Subcutaneous adipose tissue (tissue), 4 donors: ENCODE measurements around the gene EDN2. TPM values are rescaled to one million over a fixed set of nuclear protein-coding genes. Genes with fewer than 3 reads are reported as not detected.

Experiments
- total RNA-seq, 4 donors: library from RNA; depleted of rRNA; stranded (reverse); fragments of >200 nt; gene quantifications; one replicate each; pipeline ENCODE4 v1.1.0, GENCODE V29; 2016
- TF ChIP-seq, protein P1 (sequence below): fragments of 450-650 bp; IDR thresholded peaks from one replicate; pipeline ENCODE4 v1.5.1; 2016; ENCODE audit warnings: low read depth, mild to moderate bottlenecking, control low read depth, antibody characterized with exemption, moderate library complexity

The EDN2 gene
- total RNA-seq, 4 donors from 2014 or later: 1.1 TPM; not detected in 3

DNA sequence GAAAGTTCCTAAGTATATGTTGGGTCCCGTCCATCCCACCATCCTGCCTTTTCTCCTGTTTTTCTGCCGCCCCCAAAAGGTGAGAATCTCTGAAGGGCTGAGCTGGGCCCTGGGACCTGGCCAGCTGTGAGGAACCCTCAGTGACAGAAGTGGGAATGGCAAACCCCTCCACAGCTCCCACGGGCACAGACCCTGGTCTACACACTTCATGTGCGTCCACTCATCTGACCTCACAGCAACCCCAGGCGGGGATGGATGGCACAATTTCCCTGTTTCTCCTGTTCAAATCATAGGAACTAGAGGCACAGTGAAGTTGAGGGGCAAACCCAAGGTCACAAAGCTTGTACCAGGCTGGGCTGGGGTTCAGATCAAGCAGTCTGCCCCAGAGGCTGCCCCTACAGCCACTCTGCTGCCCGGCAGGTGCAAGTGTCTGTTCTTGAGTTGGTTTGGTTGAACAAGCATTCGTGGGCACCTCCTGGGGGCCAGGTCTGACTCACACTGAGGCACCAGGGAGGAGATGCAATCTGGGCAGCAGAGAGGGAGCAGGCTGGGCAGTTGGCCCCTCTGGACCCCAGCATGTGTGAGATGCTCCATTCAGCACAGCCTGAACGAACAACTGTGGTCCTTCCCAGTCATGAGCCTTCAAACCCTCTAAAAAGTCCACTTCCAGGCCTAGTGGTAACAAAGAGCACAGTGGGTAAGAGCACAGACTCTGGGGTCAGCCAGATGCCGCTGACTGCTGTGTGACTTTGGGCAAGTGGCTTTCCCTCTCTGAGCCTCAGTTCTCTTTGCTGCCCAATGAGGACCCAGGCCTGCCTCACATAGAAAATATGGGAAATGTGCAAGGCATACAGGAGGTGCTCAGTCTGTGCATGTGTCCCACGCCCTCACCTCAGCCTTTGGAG is 4.0 kb downstream of the EDN2 start:
- TF ChIP-seq, protein P1, sequence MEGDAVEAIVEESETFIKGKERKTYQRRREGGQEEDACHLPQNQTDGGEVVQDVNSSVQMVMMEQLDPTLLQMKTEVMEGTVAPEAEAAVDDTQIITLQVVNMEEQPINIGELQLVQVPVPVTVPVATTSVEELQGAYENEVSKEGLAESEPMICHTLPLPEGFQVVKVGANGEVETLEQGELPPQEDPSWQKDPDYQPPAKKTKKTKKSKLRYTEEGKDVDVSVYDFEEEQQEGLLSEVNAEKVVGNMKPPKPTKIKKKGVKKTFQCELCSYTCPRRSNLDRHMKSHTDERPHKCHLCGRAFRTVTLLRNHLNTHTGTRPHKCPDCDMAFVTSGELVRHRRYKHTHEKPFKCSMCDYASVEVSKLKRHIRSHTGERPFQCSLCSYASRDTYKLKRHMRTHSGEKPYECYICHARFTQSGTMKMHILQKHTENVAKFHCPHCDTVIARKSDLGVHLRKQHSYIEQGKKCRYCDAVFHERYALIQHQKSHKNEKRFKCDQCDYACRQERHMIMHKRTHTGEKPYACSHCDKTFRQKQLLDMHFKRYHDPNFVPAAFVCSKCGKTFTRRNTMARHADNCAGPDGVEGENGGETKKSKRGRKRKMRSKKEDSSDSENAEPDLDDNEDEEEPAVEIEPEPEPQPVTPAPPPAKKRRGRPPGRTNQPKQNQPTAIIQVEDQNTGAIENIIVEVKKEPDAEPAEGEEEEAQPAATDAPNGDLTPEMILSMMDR: no peak

DNA sequence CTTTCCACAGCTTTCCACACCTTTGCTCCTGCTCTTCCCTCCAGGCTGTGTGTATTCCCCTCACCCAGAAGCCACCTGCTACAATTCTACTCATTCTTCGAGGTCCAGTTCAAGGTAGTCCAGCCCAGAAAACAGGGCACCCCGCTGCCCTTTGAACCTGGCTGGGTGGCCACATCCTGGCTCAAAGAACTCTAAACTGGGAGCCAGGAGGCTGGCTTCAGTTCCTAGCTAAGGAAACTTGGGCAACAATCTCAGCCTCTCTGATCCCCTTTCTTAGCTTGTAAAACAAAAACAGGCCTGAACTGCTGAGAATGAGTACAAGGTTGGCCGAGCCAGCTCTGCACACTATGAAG is 4.7 kb downstream of the EDN2 start:
- TF ChIP-seq, protein P1: no peak

DNA sequence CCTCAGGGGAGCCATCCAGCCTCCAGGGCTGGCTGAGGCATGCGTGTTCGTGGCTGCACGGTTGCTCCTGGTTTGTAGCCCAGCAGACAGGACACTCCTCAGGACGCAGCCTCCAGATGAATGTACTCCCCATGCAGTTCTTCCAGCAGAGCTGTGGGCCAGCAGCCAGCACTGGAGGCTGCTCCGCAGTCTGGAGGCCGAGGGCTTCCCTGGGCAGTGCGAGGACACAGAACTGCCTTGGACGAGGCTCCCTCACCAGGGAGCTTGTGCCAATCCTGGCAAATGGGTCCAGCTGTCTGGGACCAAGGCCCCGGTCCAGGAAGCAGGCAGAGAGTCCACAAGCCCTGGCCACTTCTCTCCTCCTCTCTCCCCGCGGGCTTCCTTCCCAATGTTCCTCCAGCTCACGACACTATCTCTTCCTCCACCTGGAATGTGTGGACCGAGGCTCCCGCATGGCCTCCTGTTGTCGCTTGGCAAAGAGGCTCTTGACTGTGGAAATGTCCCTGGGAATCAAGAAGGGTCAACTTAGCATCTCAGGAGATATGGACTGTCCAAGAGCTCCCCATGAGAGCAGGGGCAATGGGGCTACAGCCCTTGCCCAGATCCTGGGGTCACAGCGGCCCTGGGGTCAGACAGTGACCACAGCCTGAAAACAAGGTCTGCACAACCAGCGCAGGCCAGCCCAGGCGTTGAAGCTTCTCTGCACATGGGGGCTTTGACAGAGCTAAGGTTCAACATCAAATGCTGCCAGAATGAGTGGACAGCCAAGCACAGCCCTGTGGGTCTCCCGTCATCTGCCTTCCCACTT is 5.3 kb downstream of the EDN2 start:
- TF ChIP-seq, protein P1: no peak

DNA sequence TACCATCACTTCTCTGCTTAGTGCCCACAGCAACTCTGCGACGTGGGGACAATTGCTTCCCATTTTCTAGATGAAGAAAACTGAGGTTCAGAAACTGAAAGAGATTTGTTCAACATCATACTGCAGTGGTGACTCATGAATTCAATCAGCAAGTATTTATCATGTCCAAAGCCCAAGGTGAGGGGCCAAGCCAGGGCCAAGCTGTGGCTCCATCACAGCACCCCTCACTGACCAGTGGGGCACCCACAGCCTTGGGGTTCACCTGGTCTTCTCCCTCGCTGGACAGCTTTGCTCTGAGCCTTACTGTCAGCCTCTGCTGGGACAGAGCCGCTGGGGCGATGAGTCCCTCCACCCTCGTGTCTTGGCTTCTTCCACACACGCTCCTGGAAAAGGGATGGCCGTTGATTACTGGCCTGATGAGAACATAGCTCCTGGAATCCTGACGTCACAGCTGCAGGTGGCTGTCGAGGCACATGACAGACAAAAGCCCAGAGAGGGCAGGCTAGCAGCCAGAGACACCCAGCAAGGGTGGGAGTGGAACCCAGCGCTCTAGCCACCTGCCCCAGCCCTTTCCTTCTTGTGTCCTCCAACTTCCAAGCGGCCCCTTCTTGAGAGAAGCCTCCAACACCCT is 6.2 kb downstream of the EDN2 start:
- TF ChIP-seq, protein P1: no peak

DNA sequence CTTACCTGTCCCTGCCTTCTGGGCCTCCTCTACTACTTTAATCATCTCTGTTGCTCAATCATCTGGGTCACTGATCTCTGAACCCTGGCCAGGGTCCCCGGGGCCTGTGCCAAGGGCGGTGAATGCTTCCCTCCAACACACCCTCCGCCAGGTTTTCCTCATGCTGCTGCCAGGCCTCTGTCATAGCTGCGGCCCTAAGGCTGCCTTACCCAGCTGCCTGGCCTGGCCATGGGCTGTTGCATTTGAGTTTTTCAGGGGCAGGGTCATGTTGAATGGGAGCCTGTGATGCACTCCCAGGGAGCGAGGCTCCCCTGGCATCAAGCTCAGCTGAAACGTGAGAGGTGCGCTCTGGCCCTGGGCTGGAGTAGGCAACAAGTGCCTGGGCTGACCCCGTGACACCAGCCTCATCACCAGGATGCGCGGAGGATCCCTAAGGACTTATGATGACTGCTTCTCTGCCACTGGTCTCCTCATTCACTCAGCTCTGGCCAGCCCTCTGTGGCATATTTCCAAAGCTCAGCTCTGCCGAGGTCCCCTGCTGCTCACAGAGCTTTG is 7.6 kb downstream of the EDN2 start:
- TF ChIP-seq, protein P1: no peak

DNA sequence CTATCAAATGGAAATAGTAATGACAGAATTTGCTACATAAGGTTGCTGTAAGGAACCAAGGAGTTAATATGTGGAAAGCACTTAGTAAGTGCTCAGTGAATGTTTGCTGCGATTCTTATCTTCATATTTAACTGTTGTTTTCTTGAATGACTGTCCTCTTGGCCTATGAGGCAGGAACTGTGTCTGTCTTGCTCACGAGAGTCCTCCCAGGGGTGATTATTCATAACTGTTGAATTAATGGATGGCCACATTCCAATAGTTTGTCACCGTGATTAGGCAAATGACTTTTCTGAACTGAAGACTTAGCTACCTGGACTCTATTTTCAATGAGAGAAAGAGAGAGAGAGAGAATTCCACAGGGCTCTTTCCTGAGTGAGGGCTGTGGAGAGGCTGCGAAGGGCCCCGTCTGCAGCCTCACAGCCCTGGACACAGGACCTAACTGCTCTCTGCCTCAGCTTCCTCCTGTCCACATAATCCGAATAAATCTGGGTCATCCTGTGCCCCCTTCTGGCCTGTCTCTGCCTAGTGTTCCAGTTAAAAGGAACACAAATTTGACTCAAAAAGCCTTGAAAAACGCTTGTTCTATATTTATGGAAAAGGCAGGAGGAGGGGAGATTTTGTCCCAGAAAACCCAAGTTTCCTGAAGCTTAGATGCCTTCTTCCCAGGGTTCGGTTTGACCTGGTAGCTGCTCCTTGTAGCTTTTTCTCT is 8.5 kb downstream of the EDN2 start:
- TF ChIP-seq, protein P1: no peak
